HG03457 (cell line): ENCODE data around the gene RAMP3.
"Not testable (repeated sequence)": the region's sequence is repeated elsewhere in the genome, so short reads cannot be mapped to it uniquely, and the experiment has no call there.

Experiments
- ATAC-seq: cut with Tn5 transposase; IDR thresholded peaks from one replicate; pipeline ENCODE4 v1.9.1; 2021; ENCODE audit warnings: moderate number of reproducible peaks; ENCODE audit not compliant: unreplicated experiment

The RAMP3 gene

GRCh38 chr7:45155941-45156340 is 1.6 kb upstream of the RAMP3 start:
- ATAC-seq: no peak

GRCh38 chr7:45156516-45157272 is 897 bp upstream of the RAMP3 start:
- ATAC-seq: no peak

- no peak for ATAC-seq
These were observed 322 bp upstream of the RAMP3 start for GRCh38 chr7:45157286-45157652.

GRCh38 chr7:45158471-45158870 is 880 bp downstream of the RAMP3 start:
- no peak for ATAC-seq

GRCh38 chr7:45159296-45159695 is 1.7 kb downstream of the RAMP3 start:
- no peak for ATAC-seq

- no peak for ATAC-seq
These were observed 2.9 kb downstream of the RAMP3 start for GRCh38 chr7:45160417-45160881.

GRCh38 chr7:45161138-45161537 is 3.5 kb downstream of the RAMP3 start:
- no peak for ATAC-seq

- no peak for ATAC-seq
These were observed 4.3 kb downstream of the RAMP3 start for GRCh38 chr7:45161842-45162241.

GRCh38 chr7:45162311-45162845 is 4.8 kb downstream of the RAMP3 start:
- no peak for ATAC-seq

GRCh38 chr7:45162943-45163691 is 5.5 kb downstream of the RAMP3 start:
- no peak for ATAC-seq

- ATAC-seq: no peak
These were observed 6.1 kb downstream of the RAMP3 start for GRCh38 chr7:45163692-45164052.

- ATAC-seq: not testable (repeated sequence)
These were observed 6.7 kb downstream of the RAMP3 start for GRCh38 chr7:45164271-45164670.

GRCh38 chr7:45165857-45166256 is 8.3 kb downstream of the RAMP3 start:
- no peak for ATAC-seq

- no peak for ATAC-seq
These were observed 14.4 kb downstream of the RAMP3 start for GRCh38 chr7:45171946-45172345.

GRCh38 chr7:45173596-45174327 is 16.2 kb downstream of the RAMP3 start:
- no peak for ATAC-seq

- ATAC-seq: no peak
These were observed 16.7 kb downstream of the RAMP3 start for GRCh38 chr7:45174328-45174610.

GRCh38 chr7:45174966-45175765 is 17.6 kb downstream of the RAMP3 start:
- no peak for ATAC-seq

- no peak for ATAC-seq
These were observed 18.5 kb downstream of the RAMP3 start for GRCh38 chr7:45176091-45176490.

- no peak for ATAC-seq
These were observed 19.5 kb downstream of the RAMP3 start for GRCh38 chr7:45176886-45177731.

GRCh38 chr7:45177801-45178200 is 20.2 kb downstream of the RAMP3 start:
- ATAC-seq: no peak
